Putamen (tissue), 1 donor: ENCODE results near the gene TSLP.
A peak's percentile ranks its signal among the peaks of the same experiment; 100 is the strongest.

ENCODE experiments used
- DNase-seq: peaks from one replicate; pipeline ENCODE4 v3.0.0-alpha.2; 2016; ENCODE audit warnings: low spot score

Gene TSLP

GRCh38 chr5:111071413-111071812 lies at the start of gene TSLP:
Gene TSLP, plus strand, starts transcription at chr5:111071713. Its CDS starts 178 bp downstream, at chr5:111071891.
- no peak for DNase-seq

GRCh38 chr5:111022301-111022700 lies 49.2 kb upstream of the TSLP start:
- no peak for DNase-seq

DNA sequence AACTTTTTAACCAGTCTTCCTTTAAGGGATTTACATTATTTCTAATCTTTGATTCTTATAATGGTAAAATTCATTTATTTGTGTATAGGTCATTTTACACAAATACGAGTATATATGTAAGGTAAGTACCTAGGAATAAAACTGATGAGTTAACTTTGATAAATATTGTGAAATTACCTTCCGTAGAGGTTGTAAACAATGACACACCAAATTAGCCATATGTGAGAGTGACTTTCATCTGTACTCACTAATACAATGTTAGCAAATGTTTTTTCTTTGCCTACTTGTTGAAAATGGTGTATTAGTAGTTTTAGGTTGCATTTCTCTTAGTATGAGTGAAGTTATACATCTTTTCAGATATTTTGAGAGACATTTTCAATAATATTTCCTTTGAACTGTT lies 42.6 kb upstream of the TSLP start:
- DNase-seq, result no peak

DNA sequence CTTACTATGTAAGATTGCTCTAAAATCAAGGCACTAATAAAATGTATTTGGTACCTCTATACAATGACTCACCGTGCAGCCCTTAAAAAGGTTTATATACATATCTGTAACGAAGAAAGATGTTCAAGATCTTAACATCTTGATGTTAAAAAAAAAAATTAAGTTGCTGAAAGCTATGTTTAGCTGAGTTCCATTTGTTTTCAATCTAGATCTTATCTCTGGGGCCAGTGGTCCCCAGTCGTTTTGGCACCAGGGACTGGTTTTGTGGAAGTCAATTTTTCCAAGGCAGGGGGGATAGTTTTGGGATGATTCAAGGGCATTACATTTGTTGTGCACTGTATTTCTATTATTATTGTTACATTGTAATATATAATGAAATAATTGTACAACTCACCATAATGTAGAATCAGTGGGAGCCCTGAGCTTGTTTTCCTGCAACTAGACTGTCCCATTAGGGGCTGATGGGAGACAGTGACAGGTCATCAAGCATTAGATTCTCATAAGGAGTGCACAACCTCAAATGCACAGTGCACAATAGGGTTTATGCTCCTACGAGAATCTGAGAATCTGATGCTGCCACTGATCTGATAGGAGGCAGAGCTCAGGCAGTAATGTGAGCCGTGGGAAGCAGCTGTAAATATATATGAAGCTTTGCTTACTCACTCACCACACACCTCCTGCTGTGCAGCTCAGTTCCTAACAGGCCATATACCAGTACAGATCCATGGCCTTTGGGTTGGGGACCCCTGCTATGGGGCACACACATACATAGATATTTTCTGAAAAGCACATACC lies 27.6 kb upstream of the TSLP start:
- DNase-seq, result no peak

- DNase-seq, result no peak
Observed at GRCh38 chr5:111058064-111058463, 13.4 kb upstream of the TSLP start.

- DNase-seq, result no peak
Observed at GRCh38 chr5:111060169-111060568, 11.3 kb upstream of the TSLP start.

- DNase-seq, result no peak
Observed at GRCh38 chr5:111061618-111062017, 9.9 kb upstream of the TSLP start.

- DNase-seq, result peak; percentile 3
Observed at GRCh38 chr5:111063709-111064322, 7.7 kb upstream of the TSLP start.

DNA sequence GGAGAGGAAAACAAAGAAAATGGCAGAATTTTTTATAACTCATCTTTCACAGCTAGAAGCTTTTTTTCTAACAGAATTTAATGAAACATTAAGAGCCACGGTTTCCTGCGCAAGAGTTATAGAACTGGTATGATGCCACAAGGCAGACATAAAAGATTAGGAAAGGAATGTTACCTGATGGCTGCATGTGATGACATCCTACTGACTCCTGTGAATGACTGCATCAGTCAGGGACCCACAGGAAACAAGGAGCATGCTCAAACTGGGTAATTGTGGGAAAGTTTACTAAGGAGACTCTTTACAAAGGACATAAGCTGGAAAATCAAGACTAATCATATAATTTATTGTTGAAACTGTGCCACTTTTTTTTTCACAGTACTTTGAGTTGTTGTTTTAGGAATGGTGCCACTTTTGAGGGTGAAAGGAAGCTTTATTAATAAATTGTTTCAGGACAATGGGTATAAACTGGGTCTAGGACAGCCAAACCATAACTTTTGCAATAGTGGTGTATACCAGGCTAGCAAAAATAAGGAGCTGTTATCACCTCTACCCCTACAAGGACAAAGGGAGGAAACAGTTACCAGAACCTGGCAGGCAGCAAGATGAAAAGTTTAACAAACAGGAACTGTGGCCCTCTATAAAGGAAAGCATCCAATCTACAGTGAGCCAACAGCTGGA lies 5.1 kb upstream of the TSLP start:
- DNase-seq, result no peak

DNA sequence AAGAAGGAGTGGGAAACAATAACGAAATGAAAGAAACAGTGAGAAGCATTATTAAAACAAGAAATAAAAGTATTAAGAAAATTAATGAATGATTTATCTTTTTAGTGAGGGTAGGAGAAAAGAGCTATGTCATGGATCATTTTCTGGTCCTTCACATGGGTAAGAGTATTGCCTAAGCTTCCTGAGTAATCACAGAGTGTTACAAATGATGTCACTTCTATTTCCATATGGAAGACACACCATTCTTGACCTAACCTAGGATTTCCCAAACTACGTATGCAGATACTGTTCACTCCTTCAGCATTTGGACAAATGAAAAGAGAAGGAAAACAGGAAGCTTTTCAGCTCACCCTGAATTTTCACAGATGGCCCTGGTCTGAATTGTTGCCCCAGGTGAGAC lies 3.3 kb upstream of the TSLP start:
- no peak for DNase-seq

DNA sequence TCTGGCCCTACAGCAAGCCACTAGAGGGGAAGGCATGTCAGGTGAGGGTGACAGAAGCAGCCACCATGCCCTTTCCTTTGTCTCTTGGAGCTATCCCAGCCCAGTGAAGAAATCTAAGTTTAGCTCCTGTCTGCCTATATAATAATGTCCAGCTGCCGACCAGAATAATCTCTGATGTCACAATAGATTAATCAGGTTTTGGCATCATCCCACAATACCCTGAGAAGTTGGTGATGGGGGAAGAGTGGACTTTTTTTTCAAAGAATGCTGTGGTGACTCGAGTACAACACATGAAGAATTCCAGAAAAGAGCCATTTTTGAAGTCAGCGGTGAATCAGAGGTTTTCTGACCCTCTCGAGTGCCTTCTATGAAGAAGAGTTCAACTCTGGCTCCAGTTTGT lies 1.7 kb upstream of the TSLP start:
- no peak for DNase-seq

DNA sequence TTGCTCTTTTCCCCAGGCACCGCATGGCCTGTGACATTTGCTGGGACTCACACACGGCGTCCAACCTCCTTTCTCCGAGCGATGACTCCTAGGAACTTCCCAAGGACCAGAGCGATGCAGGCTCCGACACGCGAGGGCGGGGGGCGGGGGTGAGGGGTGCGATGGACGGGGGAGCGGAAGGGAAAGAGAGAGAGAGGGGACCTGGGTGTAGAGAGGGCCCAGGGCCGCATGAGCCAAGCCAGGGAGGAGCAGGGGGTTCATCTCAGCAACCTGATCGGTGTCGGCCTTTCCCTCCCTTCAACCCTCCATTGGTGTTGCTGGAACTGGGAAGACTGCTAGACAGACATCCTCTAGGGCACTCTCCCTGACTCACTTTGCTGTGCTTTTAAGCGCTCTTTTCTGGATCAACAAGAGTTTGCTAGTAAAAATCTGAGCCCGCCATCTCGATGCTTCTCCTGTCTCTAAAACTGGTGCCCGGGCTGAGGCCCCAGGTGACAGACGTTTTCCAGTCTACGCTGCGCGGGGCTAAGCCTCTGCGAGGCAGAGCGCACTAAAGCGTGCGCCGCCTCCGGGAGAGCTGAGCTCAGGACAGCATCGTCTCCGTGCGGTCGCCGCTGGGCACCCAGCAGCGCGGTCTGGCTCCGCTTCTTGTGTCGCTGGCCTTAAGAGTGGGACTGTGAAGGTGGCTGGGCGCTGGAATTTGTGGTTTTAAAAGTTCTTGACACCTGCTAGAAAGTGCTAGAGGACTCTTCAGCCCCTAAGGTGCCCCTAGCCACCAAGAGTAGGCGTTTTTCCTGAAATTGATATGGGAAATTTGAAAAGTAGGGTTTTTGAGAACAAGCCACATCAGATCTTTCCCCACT lies 1.0 kb upstream of the TSLP start:
- no peak for DNase-seq

DNA sequence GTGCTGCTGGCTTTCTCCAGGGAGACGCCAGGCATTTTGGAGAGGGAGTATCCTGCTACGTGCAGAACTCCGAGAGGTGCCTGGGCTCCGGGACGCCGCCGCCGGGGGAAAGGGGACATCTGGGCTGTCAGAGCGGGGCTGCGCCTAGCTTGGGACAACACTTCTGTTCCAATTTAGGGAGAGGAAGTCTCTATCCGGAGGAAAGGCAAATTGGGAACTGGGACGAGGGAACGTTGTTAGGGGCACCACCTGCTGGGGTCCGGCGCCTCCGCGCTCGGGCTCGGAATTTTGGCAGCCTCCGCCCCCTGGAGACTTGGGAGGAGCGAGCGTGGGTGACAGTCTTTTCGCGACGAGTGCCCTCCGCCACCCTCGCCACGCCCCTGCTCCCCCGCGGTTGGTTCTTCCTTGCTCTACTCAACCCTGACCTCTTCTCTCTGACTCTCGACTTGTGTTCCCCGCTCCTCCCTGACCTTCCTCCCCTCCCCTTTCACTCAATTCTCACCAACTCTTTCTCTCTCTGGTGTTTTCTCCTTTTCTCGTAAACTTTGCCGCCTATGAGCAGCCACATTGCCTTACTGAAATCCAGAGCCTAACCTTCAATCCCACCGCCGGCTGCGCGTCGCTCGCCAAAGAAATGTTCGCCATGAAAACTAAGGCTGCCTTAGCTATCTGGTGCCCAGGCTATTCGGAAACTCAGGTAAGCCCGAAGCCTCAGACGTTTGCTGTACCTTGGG lies 1.6 kb downstream of the TSLP start:
- peak; percentile 10 for DNase-seq

GRCh38 chr5:111074244-111074643 lies 2.7 kb downstream of the TSLP start:
- no peak for DNase-seq

DNA sequence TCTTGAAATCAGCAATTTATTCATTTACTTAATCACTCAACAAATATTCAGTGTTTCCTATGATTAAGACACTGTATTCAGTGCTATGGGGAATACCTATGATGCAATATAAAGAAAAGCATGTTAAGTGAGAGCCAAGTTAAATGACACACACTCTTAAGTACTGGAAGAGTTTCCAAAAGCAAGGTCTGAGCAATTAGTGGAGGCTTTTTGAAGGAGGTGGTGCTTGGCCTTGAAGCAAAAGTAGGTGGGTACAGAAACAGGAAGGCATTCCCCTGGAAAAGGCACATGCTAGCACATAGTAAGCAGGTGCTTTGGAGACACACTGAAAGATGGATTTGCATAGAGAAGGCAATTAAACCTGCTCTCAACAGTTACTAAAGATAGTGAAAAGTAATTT lies 4.0 kb downstream of the TSLP start:
- no peak for DNase-seq

DNA sequence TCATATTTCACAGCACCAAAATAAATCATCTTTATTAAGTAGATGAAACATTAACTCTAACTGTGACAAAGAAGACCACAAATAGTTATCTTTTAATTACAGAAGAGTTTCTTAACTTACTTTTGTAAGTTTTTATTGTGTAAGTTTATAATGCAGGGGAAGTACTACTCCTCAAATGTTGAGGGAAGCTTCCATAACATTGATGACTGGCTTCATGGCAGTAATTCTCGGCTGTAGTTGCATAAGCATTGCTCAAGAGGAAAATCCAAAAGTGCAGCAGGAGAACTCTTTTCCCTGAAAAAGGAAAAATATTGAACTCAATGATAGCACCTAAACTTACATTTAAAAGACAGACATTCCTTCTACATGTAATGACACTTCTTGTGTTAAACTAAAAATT lies 4.6 kb downstream of the TSLP start:
- no peak for DNase-seq

DNA sequence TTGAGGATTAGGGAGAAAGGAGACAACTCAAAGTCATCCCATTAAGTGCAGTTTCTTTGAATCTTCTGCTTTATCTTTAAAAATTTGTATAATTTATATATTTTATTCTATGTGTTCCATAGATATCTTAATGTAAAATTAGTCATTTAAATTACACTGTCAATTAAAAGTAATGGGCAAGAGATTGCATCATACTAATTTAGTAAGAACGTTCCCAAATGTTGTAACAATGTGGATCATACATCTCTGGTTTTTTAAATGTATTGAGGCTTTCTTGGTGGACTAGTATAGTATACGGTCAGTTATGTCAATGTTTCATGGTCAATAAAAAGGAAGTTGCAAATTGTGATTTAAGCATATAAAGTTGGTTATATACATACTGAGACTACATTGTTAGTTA lies 6.2 kb downstream of the TSLP start:
- DNase-seq, result no peak

- DNase-seq, result no peak
Observed at GRCh38 chr5:111079846-111080245, 8.3 kb downstream of the TSLP start.

DNA sequence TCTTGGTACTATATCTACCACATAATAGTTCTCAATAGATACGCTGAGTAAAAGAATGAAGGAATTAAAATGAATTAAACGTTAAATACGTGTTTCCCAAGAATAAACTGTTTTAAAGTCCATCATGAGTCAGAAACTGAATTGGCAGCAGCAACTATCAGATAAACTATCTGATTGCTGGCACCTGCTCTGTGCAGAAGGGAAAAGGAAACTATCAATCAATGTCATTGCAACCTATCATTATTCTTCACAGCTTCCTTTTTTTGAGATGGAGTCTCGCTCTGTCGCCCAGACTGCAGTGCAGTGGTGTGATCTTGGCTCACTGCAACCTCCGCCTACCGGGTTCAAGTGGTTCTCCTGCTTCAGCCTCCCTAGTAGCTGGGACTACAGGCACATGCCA lies 11.8 kb downstream of the TSLP start:
- DNase-seq, result no peak

- peak; percentile 93 for DNase-seq
Observed at GRCh38 chr5:111092062-111092853, 20.7 kb downstream of the TSLP start, which contains the start of gene WDR36. Gene WDR36, plus strand, starts transcription at chr5:111092348. Its CDS starts 109 bp downstream, at chr5:111092457.

DNA sequence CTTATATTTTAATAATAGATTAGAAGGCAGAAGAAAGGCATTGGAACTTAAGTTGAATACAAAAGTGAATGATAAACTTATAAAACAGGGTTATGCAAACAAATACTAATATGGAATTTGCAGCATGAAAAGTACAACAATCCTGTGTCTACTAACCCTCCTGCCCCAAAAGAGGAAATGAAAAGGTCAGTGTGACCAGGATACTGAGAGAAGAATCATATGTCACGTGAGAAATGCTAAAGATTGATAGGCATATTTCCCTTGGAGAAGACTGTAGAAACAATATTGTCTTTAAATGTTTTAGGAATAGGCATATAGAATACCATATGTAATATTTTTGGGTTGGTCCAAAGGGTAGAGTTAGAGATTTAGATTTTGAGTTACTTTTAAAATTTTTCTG lies 24.5 kb downstream of the TSLP start:
- DNase-seq, result no peak
